ENCODE results near the gene KLHDC4. TPM values are rescaled to one million over a fixed set of nuclear protein-coding genes. Genes with fewer than 3 reads are reported as not detected.

The KLHDC4 gene
- total RNA-seq, 2 donors from 2014 or later: 21.8 to 79.4 TPM

DNA sequence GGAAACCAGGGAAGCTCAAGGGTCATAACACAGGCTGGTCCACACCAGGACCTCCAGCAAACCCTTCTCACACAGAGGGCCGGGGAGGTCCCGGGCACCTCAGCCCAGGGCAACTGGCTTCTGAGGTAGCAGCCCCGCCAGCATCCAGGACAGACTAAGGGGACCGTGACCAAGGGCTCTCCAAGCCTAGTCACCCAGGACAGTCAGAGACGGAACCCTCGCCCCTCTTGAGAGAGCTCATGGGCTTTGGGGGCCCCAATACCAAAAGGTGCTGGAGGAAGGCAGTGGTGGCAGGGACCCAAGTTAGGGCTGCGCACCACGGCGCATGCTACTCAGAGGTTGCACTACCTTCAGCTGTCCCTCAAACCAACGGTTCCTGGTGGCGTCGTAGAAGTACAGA, 54.9 kb downstream of the KLHDC4 start:
- Histone ChIP-seq H3K9me3 (no peaks in the 10 kb centered on the region), H3K9ac (ENCODE audit: low read depth in 2 of 2, low read length in 2 of 2) (no peak overlapping the region), H3K27ac (no peak overlapping the region), H3K4me3 (no peak overlapping the region), H3K4me1 (no peaks in the 10 kb centered on the region), H3K36me3 (no peaks in the 10 kb centered on the region), H3K27me3 (no peaks in the 10 kb centered on the region)
- DNase-seq: no peak
- TF ChIP-seq, protein P1, sequence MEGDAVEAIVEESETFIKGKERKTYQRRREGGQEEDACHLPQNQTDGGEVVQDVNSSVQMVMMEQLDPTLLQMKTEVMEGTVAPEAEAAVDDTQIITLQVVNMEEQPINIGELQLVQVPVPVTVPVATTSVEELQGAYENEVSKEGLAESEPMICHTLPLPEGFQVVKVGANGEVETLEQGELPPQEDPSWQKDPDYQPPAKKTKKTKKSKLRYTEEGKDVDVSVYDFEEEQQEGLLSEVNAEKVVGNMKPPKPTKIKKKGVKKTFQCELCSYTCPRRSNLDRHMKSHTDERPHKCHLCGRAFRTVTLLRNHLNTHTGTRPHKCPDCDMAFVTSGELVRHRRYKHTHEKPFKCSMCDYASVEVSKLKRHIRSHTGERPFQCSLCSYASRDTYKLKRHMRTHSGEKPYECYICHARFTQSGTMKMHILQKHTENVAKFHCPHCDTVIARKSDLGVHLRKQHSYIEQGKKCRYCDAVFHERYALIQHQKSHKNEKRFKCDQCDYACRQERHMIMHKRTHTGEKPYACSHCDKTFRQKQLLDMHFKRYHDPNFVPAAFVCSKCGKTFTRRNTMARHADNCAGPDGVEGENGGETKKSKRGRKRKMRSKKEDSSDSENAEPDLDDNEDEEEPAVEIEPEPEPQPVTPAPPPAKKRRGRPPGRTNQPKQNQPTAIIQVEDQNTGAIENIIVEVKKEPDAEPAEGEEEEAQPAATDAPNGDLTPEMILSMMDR (IDR thresholded peaks at IDR 0.05): no peak
- intact Hi-C loops (cut with DNase I): no loop called here

DNA sequence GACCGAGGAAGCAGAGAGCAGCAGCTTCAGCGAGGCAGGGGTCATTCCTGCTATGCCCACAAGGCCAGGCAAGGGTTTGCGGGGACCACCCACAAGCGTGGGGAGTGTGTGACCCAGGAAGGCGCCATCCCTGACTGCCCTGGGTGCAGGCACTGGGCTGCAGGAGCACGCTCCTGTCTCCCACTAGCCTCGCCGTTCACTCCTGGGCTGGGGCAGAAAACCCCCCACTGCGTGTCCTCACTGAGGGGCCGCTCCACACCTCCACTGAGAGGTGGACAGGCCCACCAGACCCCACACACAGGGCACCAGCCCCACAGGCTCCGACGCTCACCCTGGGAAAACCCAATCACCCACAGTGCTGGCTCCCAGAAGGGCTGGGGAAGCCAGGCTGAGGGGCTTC, 56.1 kb downstream of the KLHDC4 start:
- H3K4me1 ChIP-seq: no peaks in the 10 kb centered on the region
- H3K4me3 ChIP-seq: no peak overlapping the region
- no peak overlapping the region for H3K27ac ChIP-seq
- TF ChIP-seq, protein P1 (IDR thresholded peaks at IDR 0.05): no peak
- H3K9me3 ChIP-seq: no peaks in the 10 kb centered on the region
- no peak overlapping the region for H3K9ac ChIP-seq (ENCODE audit: low read depth in 2 of 2, low read length in 2 of 2)
- no peaks in the 10 kb centered on the region for H3K27me3 ChIP-seq
- no peak for DNase-seq
- H3K36me3 ChIP-seq: no peaks in the 10 kb centered on the region
- intact Hi-C loops (cut with DNase I): no loop called here

DNA sequence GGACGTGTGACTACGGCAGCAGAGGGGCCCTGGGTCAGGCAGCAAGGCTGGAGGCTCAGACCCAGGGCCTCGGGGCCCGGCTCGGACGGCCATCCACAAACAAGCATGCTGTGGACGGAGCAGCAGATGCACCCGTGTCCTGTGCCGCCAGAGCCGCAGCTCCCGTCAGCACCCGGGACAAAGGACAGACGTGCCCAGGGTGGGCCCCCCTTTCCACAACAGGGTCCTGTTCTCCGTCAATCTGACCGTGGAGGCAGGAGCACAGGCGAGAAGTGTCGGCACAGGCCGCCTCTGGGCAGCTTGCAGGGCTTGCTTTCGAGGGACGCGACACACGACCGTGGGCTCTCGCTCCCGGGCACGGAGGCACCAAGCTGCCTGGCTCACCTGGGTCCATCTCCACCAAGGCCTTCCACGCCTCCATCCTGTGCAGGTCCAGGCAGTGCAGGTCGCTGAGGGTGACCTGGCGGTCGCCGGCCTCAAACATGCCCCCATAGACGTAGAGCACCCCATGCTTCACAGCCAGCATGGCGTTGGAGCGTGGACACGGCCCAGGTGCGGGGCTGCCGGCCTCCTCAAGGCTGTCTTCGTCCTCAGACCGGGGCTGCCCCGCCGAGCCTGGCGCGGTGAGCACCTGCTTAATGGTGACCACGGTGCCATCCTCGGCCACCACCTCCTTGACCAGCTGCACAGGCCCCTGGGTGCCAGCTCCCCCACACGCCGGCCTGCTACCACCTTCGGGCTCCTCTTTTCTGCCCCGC, 56.7 kb downstream of the KLHDC4 start:
- Histone ChIP-seq H3K4me1 (no peaks in the 10 kb centered on the region), H3K27ac (no peak overlapping the region), H3K4me3 (no peak overlapping the region), H3K27me3 (no peaks in the 10 kb centered on the region), H3K9ac (ENCODE audit: low read depth in 2 of 2, low read length in 2 of 2) (no peak overlapping the region), H3K9me3 (no peaks in the 10 kb centered on the region), H3K36me3 (no peaks in the 10 kb centered on the region)
- no peak for DNase-seq
- intact Hi-C loops (cut with DNase I): no loop called here
- TF ChIP-seq, protein P1 (IDR thresholded peaks at IDR 0.05): no peak

DNA sequence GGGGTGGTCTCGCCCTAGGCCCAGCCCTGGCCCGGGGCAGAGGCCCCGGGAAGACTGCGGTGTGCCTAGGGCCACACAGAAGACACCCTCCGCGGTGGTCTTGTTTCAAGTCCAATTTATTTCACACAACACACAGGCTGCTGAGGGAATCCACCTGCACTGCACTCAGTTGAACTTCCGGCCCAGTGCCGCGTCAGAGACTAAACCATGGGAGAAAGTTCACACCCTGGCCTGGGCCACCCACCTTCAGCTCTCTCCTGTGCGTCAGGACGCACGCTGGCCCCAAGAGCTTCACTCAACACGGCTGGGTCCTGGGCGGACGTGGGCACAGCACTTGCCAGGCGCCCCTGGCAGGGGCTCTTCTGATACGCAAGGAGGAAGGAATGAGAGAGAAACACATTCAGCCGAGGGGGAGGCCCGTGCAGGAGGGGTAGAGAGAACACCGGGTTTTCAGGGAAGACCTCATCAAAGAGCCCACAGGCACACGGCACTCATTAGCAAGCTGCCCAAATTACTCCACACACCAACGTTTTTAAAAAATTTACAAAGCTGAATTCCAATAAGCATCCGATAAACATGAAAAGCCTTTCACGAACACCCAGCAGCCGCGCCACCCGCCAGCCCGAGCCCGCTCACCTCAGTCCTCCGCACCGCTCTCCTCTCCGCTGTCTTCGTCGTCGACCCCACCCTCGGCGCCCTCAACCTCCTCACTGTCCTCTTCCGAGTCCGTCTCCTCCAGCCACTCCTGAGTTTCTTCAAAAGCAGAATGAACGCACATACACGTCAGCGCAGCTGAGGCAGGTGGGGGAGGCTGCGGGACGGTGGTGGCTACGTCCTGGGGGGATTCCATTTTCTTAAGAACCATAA, 57.8 kb downstream of the KLHDC4 start:
- no peaks in the 10 kb centered on the region for H3K9me3 ChIP-seq
- H3K27me3 ChIP-seq: no peaks in the 10 kb centered on the region
- intact Hi-C loops (cut with DNase I): no loop called here
- no peak overlapping the region for H3K4me3 ChIP-seq
- H3K27ac ChIP-seq: no peak overlapping the region
- TF ChIP-seq, protein P1 (IDR thresholded peaks at IDR 0.05): no peak
- no peaks in the 10 kb centered on the region for H3K4me1 ChIP-seq
- no peak overlapping the region for H3K9ac ChIP-seq (ENCODE audit: low read depth in 2 of 2, low read length in 2 of 2)
- H3K36me3 ChIP-seq: no peaks in the 10 kb centered on the region
- DNase-seq: no peak

DNA sequence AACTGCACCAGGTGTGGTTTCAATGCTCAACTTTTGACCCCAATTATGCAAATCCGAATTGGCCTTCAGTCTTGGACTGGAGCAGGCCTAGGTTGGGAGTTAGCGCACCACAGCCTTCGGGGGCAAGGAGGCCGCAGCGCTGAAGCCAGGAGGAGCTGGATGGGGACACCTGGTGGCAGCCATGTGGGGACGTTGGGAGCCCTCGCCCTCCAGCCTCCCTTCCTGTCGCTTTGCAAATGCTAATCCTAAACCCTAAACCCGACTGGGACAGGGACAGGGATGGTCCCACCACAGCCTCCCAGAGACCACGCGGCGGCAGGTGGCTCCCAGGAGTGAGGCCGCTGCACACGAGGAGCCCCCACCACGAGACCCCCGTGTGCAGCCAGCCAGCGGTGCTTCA, 58.7 kb downstream of the KLHDC4 start:
- TF ChIP-seq, protein P1 (IDR thresholded peaks at IDR 0.05): no peak

More for the DNA sequence above, 58.7 kb downstream of the KLHDC4 start:
- intact Hi-C loops (cut with DNase I): no loop called here
- Histone ChIP-seq H3K4me1 (no peaks in the 10 kb centered on the region), H3K9me3 (no peaks in the 10 kb centered on the region), H3K9ac (ENCODE audit: low read depth in 2 of 2, low read length in 2 of 2) (no peak overlapping the region), H3K27ac (no peak overlapping the region), H3K36me3 (no peaks in the 10 kb centered on the region), H3K4me3 (no peak overlapping the region), H3K27me3 (no peaks in the 10 kb centered on the region)
- DNase-seq: no peak
